Thyroid gland (tissue), 4 donors: ENCODE measurements around the gene TMEM202.

Experiments used
- POLR2A ChIP-seq, 2 donors: fragments of 450-650 bp; IDR thresholded peaks; one replicate each; pipeline ENCODE4 v1.6.1; 2017; ENCODE audit warnings: antibody characterized with exemption in 2 of 2, mild to moderate bottlenecking in 2 of 2, moderate library complexity in 1 of 2
- TF ChIP-seq, protein P1 (sequence below), 6 experiments: fragments of 200-600 bp in 3 of 6; fragments of 450-650 bp in 3 of 6; sonication (generic) in 3 of 6; IDR thresholded peaks; one replicate each; pipeline ENCODE4 v1.5.1; 2016 to 2019; ENCODE audit warnings: antibody characterized with exemption in 6 of 6, mild to moderate bottlenecking in 2 of 6, inconsistent platforms in 1 of 6, moderate library complexity in 1 of 6

GRCh38 chr15:72415304-72415703, 17.2 kb downstream of the TMEM202 start:
- TF ChIP-seq POLR2A (IDR thresholded peaks at IDR 0.05): no peak
- TF ChIP-seq, protein P1, sequence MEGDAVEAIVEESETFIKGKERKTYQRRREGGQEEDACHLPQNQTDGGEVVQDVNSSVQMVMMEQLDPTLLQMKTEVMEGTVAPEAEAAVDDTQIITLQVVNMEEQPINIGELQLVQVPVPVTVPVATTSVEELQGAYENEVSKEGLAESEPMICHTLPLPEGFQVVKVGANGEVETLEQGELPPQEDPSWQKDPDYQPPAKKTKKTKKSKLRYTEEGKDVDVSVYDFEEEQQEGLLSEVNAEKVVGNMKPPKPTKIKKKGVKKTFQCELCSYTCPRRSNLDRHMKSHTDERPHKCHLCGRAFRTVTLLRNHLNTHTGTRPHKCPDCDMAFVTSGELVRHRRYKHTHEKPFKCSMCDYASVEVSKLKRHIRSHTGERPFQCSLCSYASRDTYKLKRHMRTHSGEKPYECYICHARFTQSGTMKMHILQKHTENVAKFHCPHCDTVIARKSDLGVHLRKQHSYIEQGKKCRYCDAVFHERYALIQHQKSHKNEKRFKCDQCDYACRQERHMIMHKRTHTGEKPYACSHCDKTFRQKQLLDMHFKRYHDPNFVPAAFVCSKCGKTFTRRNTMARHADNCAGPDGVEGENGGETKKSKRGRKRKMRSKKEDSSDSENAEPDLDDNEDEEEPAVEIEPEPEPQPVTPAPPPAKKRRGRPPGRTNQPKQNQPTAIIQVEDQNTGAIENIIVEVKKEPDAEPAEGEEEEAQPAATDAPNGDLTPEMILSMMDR (IDR thresholded peaks at IDR 0.05): no peak
